HepG2 (cell line): Measurements from ENCODE around the gene TGM2. TPM values are rescaled to one million over a fixed set of nuclear protein-coding genes. Genes with fewer than 3 reads are reported as not detected.
A peak's percentile ranks its signal among the peaks of the same experiment; 100 is the strongest.

Experiments
- CEBPB ChIP-seq: IDR thresholded peaks from 2 replicates; pipeline ENCODE4 v1.6.1; 2011; ENCODE audit warnings: low read depth, low read length, improper control_type of control experiment, borderline replicate concordance
- JARID2 ChIP-seq: sonication (generic); formaldehyde crosslinking; IDR thresholded peaks from 2 replicates; pipeline ENCODE4 v1.8.1; 2023; ENCODE audit warnings: missing genetic modification reagents, inconsistent platforms; ENCODE audit not compliant: insufficient replicate concordance
- POLR2AphosphoS2 ChIP-seq: IDR thresholded peaks from 2 replicates; pipeline ENCODE4 v1.6.1; 2011; ENCODE audit warnings: low read depth, low read length, improper control_type of control experiment
- SATB2 ChIP-seq: sonication (generic); formaldehyde crosslinking; IDR thresholded peaks from 2 replicates; pipeline ENCODE4 v1.5.0; 2020; ENCODE audit warnings: missing genetic modification reagents
- SCMH1 ChIP-seq: sonication (generic); formaldehyde crosslinking; IDR thresholded peaks from 2 replicates; pipeline ENCODE4 v1.9.0; 2021; ENCODE audit warnings: missing genetic modification reagents, mild to moderate bottlenecking, borderline replicate concordance
- SOX13 ChIP-seq, 3 experiments: fragments of 450-650 bp in 1 of 3; sonication (generic) in 1 of 3; formaldehyde crosslinking in 1 of 3; IDR thresholded peaks in 2 of 3; conservative IDR thresholded peaks in 1 of 3; 2 replicates each; pipeline versions ENCODE4 v1.5.0 to v1.6.1; 2016 to 2020; ENCODE audit warnings: antibody characterized with exemption in 1 of 3, mild to moderate bottlenecking in 1 of 3, missing compliant biosample characterization in 1 of 3, missing genetic modification reagents in 1 of 3, moderate library complexity in 1 of 3
- SPEN ChIP-seq: sonication (generic); formaldehyde crosslinking; IDR thresholded peaks from 2 replicates; pipeline ENCODE4 v1.5.1; 2020; ENCODE audit warnings: low read depth, mild to moderate bottlenecking, missing genetic modification reagents
- SYNCRIP ChIP-seq: fragments of 200-400 bp; formaldehyde crosslinking; IDR thresholded peaks from 2 replicates; pipeline ENCODE4 v1.6.1; 2018; ENCODE audit warnings: mild to moderate bottlenecking, low read depth, low read length; ENCODE audit not compliant: insufficient read depth
- ZBTB25 ChIP-seq: IDR thresholded peaks from 2 replicates; pipeline ENCODE4 v1.6.1; 2018; ENCODE audit warnings: missing genetic modification reagents
- ZBTB37 ChIP-seq: sonication (generic); formaldehyde crosslinking; IDR thresholded peaks from 2 replicates; pipeline ENCODE4 v1.4.0; 2020; ENCODE audit warnings: mild to moderate bottlenecking, missing genetic modification reagents
- ZNF121 ChIP-seq: sonication (generic); formaldehyde crosslinking; IDR thresholded peaks from 2 replicates; pipeline ENCODE4 v1.5.0; 2020; ENCODE audit warnings: mild to moderate bottlenecking, missing genetic modification reagents
- ZNF224 ChIP-seq: sonication (generic); formaldehyde crosslinking; IDR thresholded peaks from 2 replicates; pipeline ENCODE4 v1.5.0; 2020; ENCODE audit warnings: mild to moderate bottlenecking, missing genetic modification reagents
- ZNF367 ChIP-seq: sonication (generic); formaldehyde crosslinking; IDR thresholded peaks from 2 replicates; pipeline ENCODE4 v1.4.0; 2020; ENCODE audit warnings: missing genetic modification reagents, borderline replicate concordance
- ZNF614 ChIP-seq: IDR thresholded peaks from 2 replicates; pipeline ENCODE4 v1.6.1; 2018; ENCODE audit warnings: missing biosample characterization, missing genetic modification reagents, inconsistent platforms, borderline replicate concordance
- ZNF710 ChIP-seq: sonication (generic); formaldehyde crosslinking; IDR thresholded peaks from 2 replicates; pipeline ENCODE4 v1.5.0; 2020; ENCODE audit warnings: mild to moderate bottlenecking, missing genetic modification reagents, borderline replicate concordance
- ZNF766 ChIP-seq: sonication (generic); formaldehyde crosslinking; IDR thresholded peaks from 2 replicates; pipeline ENCODE4 v1.5.0; 2020; ENCODE audit warnings: missing genetic modification reagents, borderline replicate concordance
- polyA plus RNA-seq, 8 experiments: library from polyadenylated mRNA; depleted of rRNA in 3 of 8; stranded (reverse) in 7 of 8; unstranded in 1 of 8; fragments of >200 nt; fragmentation: Illumina TruSeq in 4 of 8; extraction: Trizol in 4 of 8; gene quantifications; 2 replicates each; pipeline versions ENCODE4 v1.2.1 to v1.2.3, GENCODE V29; 2011 to 2016; ENCODE audit warnings: low read depth in 4 of 8, missing spikeins in 1 of 8, mixed read lengths in 1 of 8; ENCODE audit not compliant: insufficient read depth in 1 of 8
- total RNA-seq, 5 experiments: library from RNA; depleted of rRNA; stranded (reverse); fragments of >200 nt; fragmentation: Illumina TruSeq; extraction: Trizol; gene quantifications; 2 replicates each; pipeline ENCODE4 v1.2.3, GENCODE V29; 2016; ENCODE audit warnings: low read depth in 1 of 5
- TF ChIP-seq, protein P1 (sequence below): sonication (generic); formaldehyde crosslinking; IDR thresholded peaks from 2 replicates; pipeline ENCODE4 v1.4.0; 2020; ENCODE audit warnings: missing genetic modification reagents, mild to moderate bottlenecking, borderline replicate concordance
- TF ChIP-seq, protein P2 (sequence below): sonication (generic); formaldehyde crosslinking; IDR thresholded peaks from 2 replicates; pipeline ENCODE4 v1.4.0; 2020; ENCODE audit warnings: missing genetic modification reagents
- TF ChIP-seq, protein P3 (sequence below): sonication (generic); formaldehyde crosslinking; IDR thresholded peaks from 2 replicates; pipeline ENCODE4 v1.5.1; 2020; ENCODE audit warnings: missing genetic modification reagents, mild to moderate bottlenecking, borderline replicate concordance
- TF ChIP-seq, protein P4 (sequence below): sonication (generic); formaldehyde crosslinking; conservative IDR thresholded peaks from 2 replicates; pipeline ENCODE4 v1.4.0; 2020; ENCODE audit warnings: missing genetic modification reagents

Gene TGM2
- total and polyA plus RNA-seq, 2 of the 13 experiments (the other 11 are each of a cell fraction or from before 2014, with no cell fraction given), result 4.2 to 46.4 TPM

GRCh38 chr20:38187517-38187916, 22.4 kb upstream of the TGM2 start (continued):
- no peak for TF ChIP-seq ZNF710
- TF ChIP-seq ZNF614 (CRISPR knock-in tag), result 0 out of 2 replicates have a peak, but pooled peaks have one; percentile 27
- TF ChIP-seq, protein P1, sequence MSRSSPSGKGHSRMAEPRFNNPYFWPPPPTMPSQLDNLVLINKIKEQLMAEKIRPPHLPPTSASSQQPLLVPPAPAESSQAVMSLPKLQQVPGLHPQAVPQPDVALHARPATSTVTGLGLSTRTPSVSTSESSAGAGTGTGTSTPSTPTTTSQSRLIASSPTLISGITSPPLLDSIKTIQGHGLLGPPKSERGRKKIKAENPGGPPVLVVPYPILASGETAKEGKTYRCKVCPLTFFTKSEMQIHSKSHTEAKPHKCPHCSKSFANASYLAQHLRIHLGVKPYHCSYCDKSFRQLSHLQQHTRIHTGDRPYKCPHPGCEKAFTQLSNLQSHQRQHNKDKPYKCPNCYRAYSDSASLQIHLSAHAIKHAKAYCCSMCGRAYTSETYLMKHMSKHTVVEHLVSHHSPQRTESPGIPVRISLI (CRISPR knock-in tag), result no peak
- peak; percentile 94 for TF ChIP-seq CEBPB
- TF ChIP-seq, protein P2, sequence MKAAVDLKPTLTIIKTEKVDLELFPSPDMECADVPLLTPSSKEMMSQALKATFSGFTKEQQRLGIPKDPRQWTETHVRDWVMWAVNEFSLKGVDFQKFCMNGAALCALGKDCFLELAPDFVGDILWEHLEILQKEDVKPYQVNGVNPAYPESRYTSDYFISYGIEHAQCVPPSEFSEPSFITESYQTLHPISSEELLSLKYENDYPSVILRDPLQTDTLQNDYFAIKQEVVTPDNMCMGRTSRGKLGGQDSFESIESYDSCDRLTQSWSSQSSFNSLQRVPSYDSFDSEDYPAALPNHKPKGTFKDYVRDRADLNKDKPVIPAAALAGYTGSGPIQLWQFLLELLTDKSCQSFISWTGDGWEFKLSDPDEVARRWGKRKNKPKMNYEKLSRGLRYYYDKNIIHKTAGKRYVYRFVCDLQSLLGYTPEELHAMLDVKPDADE (CRISPR knock-in tag), result no peak
- no peak for TF ChIP-seq ZNF766 (CRISPR knock-in tag)
- TF ChIP-seq SPEN (CRISPR knock-in tag), result no peak
- TF ChIP-seq ZNF121 (CRISPR knock-in tag), result no peak
- TF ChIP-seq, protein P3, sequence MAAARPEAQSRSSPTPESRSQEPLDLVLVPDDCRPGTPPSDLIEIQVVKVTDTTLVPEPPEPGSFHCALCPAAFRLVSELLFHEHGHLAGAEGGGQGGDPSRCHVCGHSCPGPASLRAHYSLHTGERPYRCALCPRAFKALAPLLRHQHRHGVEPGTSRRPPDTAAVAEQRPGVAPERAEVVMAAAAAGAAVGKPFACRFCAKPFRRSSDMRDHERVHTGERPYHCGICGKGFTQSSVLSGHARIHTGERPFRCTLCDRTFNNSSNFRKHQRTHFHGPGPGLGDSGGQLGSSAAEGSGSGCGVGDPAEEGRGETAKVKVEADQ (CRISPR knock-in tag), result no peak
- TF ChIP-seq SYNCRIP, result no peak
- TF ChIP-seq ZBTB37 (CRISPR knock-in tag), result no peak
- TF ChIP-seq SOX13 (IDR thresholded peaks at IDR 0.05), result no peak
- 0 out of 4 replicates have a peak, but pooled peaks of 1 of the 2 experiments have one; percentile 70 for TF ChIP-seq SOX13 (CRISPR knock-in tag; conservative IDR thresholded peaks at IDR 0.05 in 1 of 2, IDR thresholded peaks at IDR 0.05 in 1 of 2)
- TF ChIP-seq SCMH1, result no peak
- TF ChIP-seq JARID2, result no peak
- TF ChIP-seq, protein P4, sequence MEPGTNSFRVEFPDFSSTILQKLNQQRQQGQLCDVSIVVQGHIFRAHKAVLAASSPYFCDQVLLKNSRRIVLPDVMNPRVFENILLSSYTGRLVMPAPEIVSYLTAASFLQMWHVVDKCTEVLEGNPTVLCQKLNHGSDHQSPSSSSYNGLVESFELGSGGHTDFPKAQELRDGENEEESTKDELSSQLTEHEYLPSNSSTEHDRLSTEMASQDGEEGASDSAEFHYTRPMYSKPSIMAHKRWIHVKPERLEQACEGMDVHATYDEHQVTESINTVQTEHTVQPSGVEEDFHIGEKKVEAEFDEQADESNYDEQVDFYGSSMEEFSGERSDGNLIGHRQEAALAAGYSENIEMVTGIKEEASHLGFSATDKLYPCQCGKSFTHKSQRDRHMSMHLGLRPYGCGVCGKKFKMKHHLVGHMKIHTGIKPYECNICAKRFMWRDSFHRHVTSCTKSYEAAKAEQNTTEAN, result no peak
- TF ChIP-seq POLR2AphosphoS2, result no peak
- no peak for TF ChIP-seq SATB2 (CRISPR knock-in tag)
- TF ChIP-seq ZBTB25 (CRISPR knock-in tag), result 0 out of 2 replicates have a peak, but pooled peaks have one; percentile 33
- TF ChIP-seq ZNF224, result no peak
- TF ChIP-seq ZNF367 (CRISPR knock-in tag), result no peak
